HG02588 (cell line): Measurements from ENCODE around the gene GIMD1.

Experiments
- ATAC-seq: cut with Tn5 transposase; IDR thresholded peaks from one replicate; pipeline ENCODE4 v1.9.1; 2021; ENCODE audit warnings: mild to moderate bottlenecking, moderate library complexity; ENCODE audit not compliant: unreplicated experiment

GIMD1 gene

DNA sequence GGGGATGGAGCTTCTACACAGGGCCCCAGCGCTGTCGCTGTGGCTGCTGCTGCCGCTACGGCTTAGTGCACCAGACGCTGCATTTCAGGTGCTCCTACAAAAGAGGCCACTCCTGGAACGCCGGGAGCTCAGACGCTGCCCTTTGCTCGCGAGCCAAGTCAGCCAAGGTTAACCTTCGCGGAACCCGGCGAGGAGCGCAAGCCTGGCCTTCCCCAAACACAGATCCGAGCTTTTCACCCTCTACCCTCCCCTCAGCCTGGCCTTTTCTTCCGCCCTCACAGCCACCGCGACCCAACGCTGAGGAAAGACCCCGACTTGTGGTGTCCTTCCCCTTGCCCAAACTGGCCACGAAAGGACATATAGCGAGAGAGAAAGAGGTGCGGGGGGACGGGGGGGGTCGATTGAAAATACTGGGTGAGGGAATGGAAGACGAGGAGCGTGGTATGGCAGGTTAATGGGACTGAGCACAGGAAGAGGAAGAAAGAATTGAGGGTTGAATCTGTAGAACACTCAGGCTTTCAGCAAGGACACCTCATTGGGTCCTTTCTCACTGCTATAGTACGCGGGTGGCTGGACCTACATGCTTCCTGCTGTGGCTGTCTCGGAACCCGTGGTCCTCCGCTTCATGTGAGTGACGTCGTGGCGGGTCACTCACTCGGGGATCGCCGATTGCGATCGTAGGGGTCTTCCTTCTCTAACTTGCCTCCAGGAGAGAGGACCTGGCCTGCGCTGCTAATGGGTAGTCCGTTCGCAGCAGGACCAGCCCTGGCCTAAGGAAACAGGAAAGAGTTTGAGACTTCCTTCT lies 52.4 kb downstream of the GIMD1 start, which contains the start of the genes AIMP1 and TBCK:
Gene AIMP1, plus strand, starts transcription at position 583 of the 805 bp plus-strand sequence. CDS start 8,460 bp downstream, outside the sequence.
Gene TBCK, minus strand, starts transcription at position 242 of the 805 bp plus-strand sequence. CDS start 7,249 bp downstream, outside the sequence.
- ATAC-seq, result peak; percentile 86

DNA sequence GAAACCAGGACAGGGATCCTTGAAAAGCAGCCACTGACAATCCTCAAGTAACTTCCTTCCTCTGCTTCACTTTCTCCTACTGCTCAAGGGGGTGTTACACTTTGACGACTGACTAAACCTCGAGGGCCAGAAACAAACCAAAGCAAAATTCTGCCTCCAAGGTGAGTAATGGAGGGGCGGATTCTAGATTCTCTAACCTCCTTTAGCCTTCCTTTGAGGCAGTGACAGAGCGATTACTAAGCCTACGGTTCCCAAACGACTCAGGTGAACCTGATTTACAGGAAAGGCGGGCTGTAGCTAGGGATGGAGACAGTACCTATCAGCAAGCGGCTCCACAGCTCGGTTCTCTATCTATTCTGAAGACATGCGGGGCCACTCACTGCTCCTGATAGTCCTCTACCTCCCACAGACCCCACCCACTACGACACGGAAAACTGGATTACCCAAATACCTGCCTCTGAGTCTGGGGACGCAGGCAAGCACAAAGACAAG lies 53.1 kb downstream of the GIMD1 start:
- peak; percentile 27 for ATAC-seq

DNA sequence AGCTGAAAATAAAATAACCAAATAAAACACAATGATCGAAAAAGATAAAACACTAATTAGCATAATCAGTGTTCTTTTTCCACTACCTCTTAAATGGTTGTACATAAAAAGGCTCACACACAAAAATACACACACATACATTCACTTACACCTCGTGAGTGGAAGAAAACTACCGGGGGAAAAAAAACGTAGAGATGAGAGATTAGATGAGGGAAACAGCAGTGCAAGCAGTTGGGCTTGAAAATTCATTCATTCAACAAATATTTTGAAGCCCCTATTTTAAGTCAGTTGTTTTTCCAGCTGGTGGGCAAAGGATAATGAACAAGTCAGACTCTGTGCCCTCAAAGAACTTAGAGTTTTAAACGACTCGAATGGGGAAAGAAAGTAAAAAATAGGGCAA lies 53.6 kb downstream of the GIMD1 start:
- ATAC-seq, result no peak

DNA sequence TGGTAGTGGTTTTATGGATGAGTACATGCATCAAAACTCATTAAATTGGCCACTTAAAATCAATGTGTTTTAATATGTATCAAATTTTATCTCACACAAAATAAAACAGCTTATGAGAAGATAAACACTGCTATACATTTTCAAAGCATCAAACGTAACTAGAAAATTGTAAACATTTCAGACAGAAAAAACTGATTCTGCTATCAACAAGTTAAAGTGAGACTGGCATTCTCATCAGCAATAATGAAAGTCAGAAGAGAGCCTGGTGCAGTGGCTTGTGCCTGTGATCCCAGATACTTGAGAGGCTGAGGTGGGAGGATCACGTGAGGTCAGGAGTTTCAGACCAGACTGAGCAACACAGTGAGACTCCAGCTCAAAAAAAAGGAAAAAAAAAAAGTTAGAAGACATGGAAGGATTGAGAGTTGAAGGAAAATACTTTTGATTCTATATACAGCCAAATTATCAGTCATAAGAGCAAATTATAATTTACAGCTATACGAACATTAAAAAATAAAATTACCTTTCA lies 55.5 kb downstream of the GIMD1 start:
- ATAC-seq, result no peak

DNA sequence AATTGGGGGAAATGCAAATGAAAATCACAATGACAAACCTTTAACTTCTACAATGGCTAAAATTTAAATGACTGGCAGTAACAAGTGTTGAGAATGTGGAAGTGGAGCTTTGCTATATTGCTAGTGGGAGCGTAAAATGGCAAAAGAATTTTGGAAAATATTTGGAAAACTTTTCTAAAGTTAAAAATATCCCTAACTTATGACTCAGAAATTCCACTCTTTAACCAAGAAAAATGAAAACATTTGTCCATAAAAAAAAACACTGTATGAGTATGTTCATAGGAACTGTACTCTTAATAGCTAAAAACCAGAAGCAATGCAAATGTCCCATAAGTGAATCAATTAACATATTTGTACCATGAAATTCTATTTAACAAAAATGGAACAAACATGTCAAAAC lies 56.2 kb downstream of the GIMD1 start:
- ATAC-seq, result no peak
